ENCODE results near the gene MAPK8IP3.

- TF ChIP-seq RAD21 (IDR thresholded peaks at IDR 0.05; ENCODE audit: low read depth): no peak
- TF ChIP-seq USF1 (IDR thresholded peaks at IDR 0.05): no peak
- TF ChIP-seq REST (IDR thresholded peaks at IDR 0.05; ENCODE audit: low read depth): no peak
- no peak for TF ChIP-seq CEBPB (IDR thresholded peaks at IDR 0.05)
- TF ChIP-seq TEAD4 (IDR thresholded peaks at IDR 0.05): no peak
- no peak for TF ChIP-seq ZBTB7A (IDR thresholded peaks at IDR 0.05; ENCODE audit: low read depth)
Observed at GRCh38 chr16:1815461-1815860, 109.5 kb downstream of the MAPK8IP3 start.
